Measurements from ENCODE around the gene RCOR2.

Gene RCOR2

GRCh38 chr11:63933459-63933858 is 16.5 kb upstream of the RCOR2 start:
- Histone ChIP-seq H3K23ac (ENCODE audit: low read length in 2 of 2) (no peak overlapping the region), H2AFZ (ENCODE audit: low read depth, low read length) (no peak overlapping the region), H3K36me3 (ENCODE audit: control insufficient read depth in 1 of 2, insufficient read depth in 2 of 2, low read depth in 1 of 2, low read length in 2 of 2) (no peaks in the 10 kb centered on the region), H2BK5ac (ENCODE audit: low read depth, low read length, poor library complexity, severe bottlenecking) (no peak overlapping the region), H3K4me1 (ENCODE audit: control insufficient read depth, insufficient read depth, low read depth, low read length) (peaks cover 6% of the 10 kb centered on the region), H3K18ac (ENCODE audit: low read depth in 1 of 2, low read length in 2 of 2) (no peak overlapping the region), H4K91ac (ENCODE audit: low read length) (no peak overlapping the region), H3K14ac (ENCODE audit: low read length in 2 of 2) (no peak overlapping the region), H2BK120ac (ENCODE audit: low read depth, low read length) (no peak overlapping the region), H2BK15ac (ENCODE audit: low read depth, poor library complexity, severe bottlenecking) (peak overlapping the region; percentile 70), H3K4me2 (ENCODE audit: low read length, poor library complexity, severe bottlenecking) (no peak overlapping the region), H3K4me3 (ENCODE audit: insufficient read depth in 1 of 2, low read depth in 1 of 2, low read length in 2 of 2) (no peak overlapping the region), H3K79me1 (replicated peaks; ENCODE audit: low read length, poor library complexity, severe bottlenecking) (no peaks in the 10 kb centered on the region), H3K27me3 (ENCODE audit: control insufficient read depth in 1 of 2, insufficient read depth in 1 of 2, low read length in 2 of 2) (peaks cover 1 to 4% of the 10 kb centered on the region in 2 experiments), H2BK12ac (ENCODE audit: low read length in 2 of 2) (no peak overlapping the region), H3K27ac (ENCODE audit: low read length, poor library complexity, severe bottlenecking) (no peak overlapping the region), H2AK5ac (ENCODE audit: low read length, severe bottlenecking) (no peak overlapping the region), H3K9ac (ENCODE audit: low read length) (no peak overlapping the region), H4K8ac (ENCODE audit: low read length) (no peak overlapping the region), H3K4ac (ENCODE audit: low read depth in 1 of 2, low read length in 2 of 2) (no peak overlapping the region), H3K9me3 (ENCODE audit: control insufficient read depth, low read length) (no peaks in the 10 kb centered on the region)
- WGBS: 95% methylated on average over 1 of the region's 1 CpG
- no peak for DNase-seq

- Histone ChIP-seq H2BK120ac (ENCODE audit: low read depth, low read length) (no peak overlapping the region), H3K14ac (ENCODE audit: low read length in 2 of 2) (no peak overlapping the region), H3K23ac (ENCODE audit: low read length in 2 of 2) (no peak overlapping the region), H2BK5ac (ENCODE audit: low read depth, low read length, poor library complexity, severe bottlenecking) (no peak overlapping the region), H3K36me3 (ENCODE audit: control insufficient read depth in 1 of 2, insufficient read depth in 2 of 2, low read depth in 1 of 2, low read length in 2 of 2) (no peaks in the 10 kb centered on the region), H2BK15ac (ENCODE audit: low read depth, poor library complexity, severe bottlenecking) (no peak overlapping the region), H2BK12ac (ENCODE audit: low read length in 2 of 2) (no peak overlapping the region), H3K4ac (ENCODE audit: low read depth in 1 of 2, low read length in 2 of 2) (no peak overlapping the region), H3K9ac (ENCODE audit: low read length) (no peak overlapping the region), H3K18ac (ENCODE audit: low read depth in 1 of 2, low read length in 2 of 2) (no peak overlapping the region), H4K91ac (ENCODE audit: low read length) (no peak overlapping the region), H4K8ac (ENCODE audit: low read length) (no peak overlapping the region), H3K79me1 (replicated peaks; ENCODE audit: low read length, poor library complexity, severe bottlenecking) (no peaks in the 10 kb centered on the region), H3K4me2 (ENCODE audit: low read length, poor library complexity, severe bottlenecking) (no peak overlapping the region), H2AK5ac (ENCODE audit: low read length, severe bottlenecking) (no peak overlapping the region), H3K9me3 (ENCODE audit: control insufficient read depth, low read length) (no peaks in the 10 kb centered on the region), H3K27me3 (ENCODE audit: control insufficient read depth in 1 of 2, insufficient read depth in 1 of 2, low read length in 2 of 2) (peaks cover 9 to 17% of the 10 kb centered on the region in 2 experiments), H3K4me3 (ENCODE audit: insufficient read depth in 1 of 2, low read depth in 1 of 2, low read length in 2 of 2) (no peak overlapping the region), H3K27ac (ENCODE audit: low read length, poor library complexity, severe bottlenecking) (no peak overlapping the region), H2AFZ (ENCODE audit: low read depth, low read length) (no peak overlapping the region), H3K4me1 (ENCODE audit: control insufficient read depth, insufficient read depth, low read depth, low read length) (no peaks in the 10 kb centered on the region)
- DNase-seq: no peak
- WGBS: 87% methylated on average over 12 of the region's 12 CpGs
These were observed 14.9 kb upstream of the RCOR2 start for GRCh38 chr11:63931876-63932275.

GRCh38 chr11:63931045-63931444 is 14.1 kb upstream of the RCOR2 start:
- H3K18ac ChIP-seq (ENCODE audit: low read depth in 1 of 2, low read length in 2 of 2): no peak overlapping the region
- H3K4me1 ChIP-seq (ENCODE audit: control insufficient read depth, insufficient read depth, low read depth, low read length): no peaks in the 10 kb centered on the region
- peaks cover 9 to 18% of the 10 kb centered on the region in 2 experiments for H3K27me3 ChIP-seq (ENCODE audit: control insufficient read depth in 1 of 2, insufficient read depth in 1 of 2, low read length in 2 of 2)
- H2BK15ac ChIP-seq (ENCODE audit: low read depth, poor library complexity, severe bottlenecking): no peak overlapping the region
- H2AK5ac ChIP-seq (ENCODE audit: low read length, severe bottlenecking): no peak overlapping the region
- no peak overlapping the region for H3K14ac ChIP-seq (ENCODE audit: low read length in 2 of 2)
- no peak overlapping the region for H2BK12ac ChIP-seq (ENCODE audit: low read length in 2 of 2)
- no peak overlapping the region for H2AFZ ChIP-seq (ENCODE audit: low read depth, low read length)
- H3K4me2 ChIP-seq (ENCODE audit: low read length, poor library complexity, severe bottlenecking): no peak overlapping the region
- H3K9ac ChIP-seq (ENCODE audit: low read length): no peak overlapping the region
- no peak overlapping the region for H3K4ac ChIP-seq (ENCODE audit: low read depth in 1 of 2, low read length in 2 of 2)
- H3K27ac ChIP-seq (ENCODE audit: low read length, poor library complexity, severe bottlenecking): no peak overlapping the region
- no peak overlapping the region for H3K4me3 ChIP-seq (ENCODE audit: insufficient read depth in 1 of 2, low read depth in 1 of 2, low read length in 2 of 2)
- no peak overlapping the region for H3K23ac ChIP-seq (ENCODE audit: low read length in 2 of 2)
- no peak for DNase-seq
- H3K79me1 ChIP-seq (replicated peaks; ENCODE audit: low read length, poor library complexity, severe bottlenecking): no peaks in the 10 kb centered on the region
- no peak overlapping the region for H4K8ac ChIP-seq (ENCODE audit: low read length)
- H4K91ac ChIP-seq (ENCODE audit: low read length): no peak overlapping the region
- H2BK120ac ChIP-seq (ENCODE audit: low read depth, low read length): no peak overlapping the region
- H3K9me3 ChIP-seq (ENCODE audit: control insufficient read depth, low read length): no peaks in the 10 kb centered on the region
- H2BK5ac ChIP-seq (ENCODE audit: low read depth, low read length, poor library complexity, severe bottlenecking): no peak overlapping the region
- no peaks in the 10 kb centered on the region for H3K36me3 ChIP-seq (ENCODE audit: control insufficient read depth in 1 of 2, insufficient read depth in 2 of 2, low read depth in 1 of 2, low read length in 2 of 2)
- WGBS: 75% methylated on average over 5 of the region's 6 CpGs

GRCh38 chr11:63929616-63930015 is 12.7 kb upstream of the RCOR2 start:
- Histone ChIP-seq H3K79me1 (replicated peaks; ENCODE audit: low read length, poor library complexity, severe bottlenecking) (no peaks in the 10 kb centered on the region), H3K9me3 (ENCODE audit: control insufficient read depth, low read length) (no peaks in the 10 kb centered on the region), H2BK12ac (ENCODE audit: low read length in 2 of 2) (no peak overlapping the region), H3K23ac (ENCODE audit: low read length in 2 of 2) (no peak overlapping the region), H3K4me1 (ENCODE audit: control insufficient read depth, insufficient read depth, low read depth, low read length) (no peaks in the 10 kb centered on the region), H3K4ac (ENCODE audit: low read depth in 1 of 2, low read length in 2 of 2) (no peak overlapping the region), H2AK5ac (ENCODE audit: low read length, severe bottlenecking) (no peak overlapping the region), H2BK120ac (ENCODE audit: low read depth, low read length) (no peak overlapping the region), H4K8ac (ENCODE audit: low read length) (no peak overlapping the region), H2BK5ac (ENCODE audit: low read depth, low read length, poor library complexity, severe bottlenecking) (no peak overlapping the region), H3K27ac (ENCODE audit: low read length, poor library complexity, severe bottlenecking) (no peak overlapping the region), H3K4me3 (ENCODE audit: insufficient read depth in 1 of 2, low read depth in 1 of 2, low read length in 2 of 2) (no peak overlapping the region), H4K91ac (ENCODE audit: low read length) (no peak overlapping the region), H2BK15ac (ENCODE audit: low read depth, poor library complexity, severe bottlenecking) (no peak overlapping the region), H3K27me3 (ENCODE audit: control insufficient read depth in 1 of 2, insufficient read depth in 1 of 2, low read length in 2 of 2) (peaks cover 14 to 22% of the 10 kb centered on the region in 2 experiments), H3K18ac (ENCODE audit: low read depth in 1 of 2, low read length in 2 of 2) (no peak overlapping the region), H3K14ac (ENCODE audit: low read length in 2 of 2) (no peak overlapping the region), H3K9ac (ENCODE audit: low read length) (no peak overlapping the region), H3K4me2 (ENCODE audit: low read length, poor library complexity, severe bottlenecking) (no peak overlapping the region), H2AFZ (ENCODE audit: low read depth, low read length) (no peak overlapping the region), H3K36me3 (ENCODE audit: control insufficient read depth in 1 of 2, insufficient read depth in 2 of 2, low read depth in 1 of 2, low read length in 2 of 2) (no peaks in the 10 kb centered on the region)
- whole genome bisulfite sequencing: 87% methylated on average over 5 of the region's 5 CpGs
- no peak for DNase-seq

Measured in mesenchymal stem cell (in vitro differentiated cells and primary cell).